ENCODE measurements around the gene GMPR2.
"Not testable (repeated sequence)": the region's sequence is repeated elsewhere in the genome, so short reads cannot be mapped to it uniquely, and the experiment has no call there.

GMPR2 gene

DNA sequence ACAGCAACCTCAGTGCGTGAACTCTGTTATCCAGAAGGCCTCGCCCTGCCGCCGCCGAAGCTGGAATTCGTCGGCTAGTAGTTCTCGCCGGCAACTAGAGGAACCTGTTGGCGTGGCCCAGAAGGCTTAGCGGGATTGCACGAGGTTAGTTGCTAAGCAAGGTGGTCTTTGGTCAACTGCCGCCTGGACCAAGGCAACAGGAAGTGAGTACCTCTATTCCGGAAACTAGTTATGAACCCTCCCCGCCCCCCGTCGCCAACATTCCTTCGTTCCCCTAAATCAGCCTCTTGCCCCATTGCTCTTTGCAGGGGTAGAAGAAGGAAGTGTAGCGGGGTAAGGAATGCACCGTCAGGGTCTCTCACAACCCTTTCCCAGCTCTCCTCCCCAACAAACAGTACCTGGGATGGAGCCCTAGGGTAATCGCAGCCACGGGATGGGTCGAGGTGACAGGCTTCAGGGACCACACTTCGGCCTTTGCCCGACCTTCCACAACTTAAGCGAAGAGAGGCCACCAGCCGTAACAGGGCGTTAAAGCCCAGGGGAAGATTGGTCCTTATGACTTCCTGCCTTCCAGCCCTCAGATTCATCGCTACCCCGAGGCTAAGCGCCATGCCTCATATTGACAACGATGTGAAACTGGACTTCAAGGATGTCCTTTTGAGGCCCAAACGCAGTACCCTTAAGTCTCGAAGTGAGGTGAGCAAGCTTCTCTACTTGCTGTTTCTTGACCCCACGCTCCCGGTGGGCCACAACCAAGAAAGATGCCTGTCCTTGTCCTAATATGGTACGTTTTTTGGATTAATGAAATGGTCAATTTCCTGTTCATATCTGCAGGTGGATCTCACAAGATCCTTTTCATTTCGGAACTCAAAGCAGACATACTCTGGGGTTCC, at the start of gene GMPR2:
Gene GMPR2 (plus strand): TSS at position 285 of the 893 bp plus-strand sequence. CDS start 325 bp downstream, at position 610.
- DNase-seq = peak in 2 of 3 experiments; percentile 78 to 93

DNA sequence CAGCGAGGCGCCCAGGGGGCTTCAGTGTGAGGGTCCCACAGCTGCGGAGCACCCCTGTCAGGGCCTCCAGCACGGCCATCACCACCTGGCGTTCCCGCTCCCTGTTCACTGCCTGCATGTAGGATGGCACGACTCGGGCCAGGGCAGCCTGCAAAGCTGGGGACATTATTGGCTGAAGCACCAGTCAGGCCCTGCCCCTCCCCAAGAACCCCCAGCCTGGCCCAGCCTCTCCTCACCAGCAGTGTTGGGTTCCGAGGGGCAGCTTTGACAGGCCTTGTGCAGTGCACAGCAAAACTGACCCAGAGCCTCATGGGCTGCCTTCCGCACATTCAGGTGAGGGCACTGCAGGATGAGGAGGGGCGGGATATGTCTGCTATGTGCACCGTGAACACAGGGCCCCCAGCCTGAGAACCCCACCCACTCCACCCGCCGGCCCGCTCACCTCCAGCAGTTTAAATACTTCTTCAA, 49.7 kb upstream of the GMPR2 start:
- DNase-seq = no peak

DNA sequence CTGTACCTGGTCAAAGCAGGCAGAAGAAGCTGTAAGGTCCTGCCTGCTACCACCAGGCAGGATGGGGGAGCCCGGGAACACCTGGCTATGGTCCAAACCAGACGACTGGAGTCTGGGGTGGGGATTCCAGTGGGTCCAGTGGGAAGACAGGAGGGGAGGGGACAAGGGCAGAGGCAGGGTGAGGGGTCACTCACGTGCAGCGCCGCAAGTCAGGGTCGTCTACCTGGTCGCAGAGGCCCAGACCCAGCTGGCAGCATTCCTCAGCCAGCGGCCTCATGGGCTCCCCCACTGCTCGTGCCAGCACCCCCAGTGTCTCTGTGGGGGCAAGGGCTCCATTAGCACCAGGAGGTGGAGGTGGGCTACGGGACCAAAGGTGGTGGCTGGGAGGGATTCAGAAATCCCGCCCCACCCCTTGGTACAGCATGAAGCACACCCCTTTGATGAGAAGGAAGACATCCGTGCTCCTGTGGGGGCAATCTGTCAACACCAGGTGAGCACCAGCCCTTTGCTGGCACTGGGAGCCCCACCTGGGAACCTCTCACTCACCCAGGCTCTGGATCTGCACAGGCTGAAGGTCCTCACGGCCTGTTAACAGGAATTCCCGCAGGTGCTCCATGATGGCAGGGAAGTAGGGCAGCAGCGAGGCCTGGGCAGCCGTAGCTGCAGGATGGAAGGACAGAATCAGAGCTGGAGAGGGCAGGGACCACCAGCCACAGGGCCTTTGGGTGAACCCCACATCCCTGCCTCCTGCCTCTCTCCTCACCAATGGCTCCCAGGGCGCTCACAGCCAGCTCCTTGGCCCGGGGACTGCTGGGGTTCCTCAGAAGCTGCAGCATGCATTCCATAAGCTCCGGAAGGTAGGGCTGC, 48.4 kb upstream of the GMPR2 start:
- DNase-seq = no peak

DNA sequence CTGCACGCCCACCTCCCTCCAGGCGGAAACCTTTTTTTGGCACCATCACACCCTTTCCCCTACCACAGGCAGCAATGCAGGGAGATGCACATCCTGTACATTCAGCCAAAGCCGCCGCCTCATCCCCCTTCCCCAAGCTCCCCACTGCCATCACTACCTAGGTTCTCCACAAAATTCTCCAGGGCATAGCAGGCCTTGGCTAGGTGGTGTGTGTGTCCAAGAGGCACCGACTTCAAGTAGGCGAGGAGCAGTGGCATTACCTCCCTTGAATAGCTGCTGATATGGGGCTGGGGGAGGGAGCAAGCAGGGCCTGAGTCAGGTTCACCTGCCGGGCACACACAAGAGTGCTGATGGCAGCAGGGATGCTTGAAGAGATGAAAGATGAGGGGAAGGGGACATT, 47.7 kb upstream of the GMPR2 start:
- no peak for DNase-seq

DNA sequence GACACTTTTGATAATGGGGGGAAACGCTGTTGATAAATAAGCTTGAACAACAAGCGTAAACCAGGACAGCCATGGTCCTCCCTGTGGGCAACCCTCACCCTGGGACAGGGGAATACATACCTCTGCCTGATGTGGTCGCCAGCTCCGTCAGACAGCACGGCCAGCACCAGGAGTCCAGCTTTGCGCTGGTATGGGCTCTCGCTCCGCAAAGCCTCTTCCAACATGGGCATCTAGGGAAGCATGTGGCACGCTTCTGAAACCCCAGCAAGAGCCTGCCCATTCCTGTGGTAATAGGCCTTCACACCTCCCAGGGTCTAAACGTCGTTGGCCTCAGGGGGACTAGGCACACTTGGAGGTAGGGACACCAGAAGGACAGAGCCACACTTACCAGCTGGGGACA, 47.0 kb upstream of the GMPR2 start:
- DNase-seq = no peak

DNA sequence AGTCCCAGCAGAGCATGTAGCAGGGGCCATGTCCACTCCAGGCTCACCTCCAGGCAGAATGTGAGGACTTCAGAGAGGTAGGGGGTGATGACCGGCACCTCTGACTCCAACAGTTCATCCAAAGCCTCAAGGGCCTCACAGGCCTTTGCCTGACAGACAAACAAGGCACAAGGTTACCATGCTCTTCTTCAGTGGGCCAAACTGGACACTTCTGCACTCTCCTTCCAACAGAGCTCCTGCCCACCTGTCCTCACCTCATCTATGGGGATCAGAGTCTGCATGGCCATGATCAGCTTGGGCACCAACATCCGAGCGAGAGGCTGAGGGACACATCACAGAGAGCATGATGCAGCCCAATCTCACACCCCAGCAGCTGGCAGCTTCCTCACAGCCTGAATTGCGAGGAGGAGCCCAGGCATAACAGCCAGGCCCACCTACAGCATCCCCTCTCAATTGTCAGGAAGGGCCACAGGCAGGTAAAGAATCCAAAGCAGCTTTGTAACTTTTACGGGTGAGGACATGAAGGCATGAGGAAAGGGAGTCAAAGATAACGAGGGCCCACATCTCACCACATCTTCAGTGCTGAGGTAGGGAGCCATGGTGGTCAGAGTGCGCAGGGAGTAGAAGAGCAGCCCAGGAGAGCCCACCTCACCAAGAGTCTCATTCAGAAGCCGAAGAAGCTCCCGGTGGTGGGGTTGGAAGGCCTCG, 45.7 kb upstream of the GMPR2 start:
- no peak for DNase-seq

DNA sequence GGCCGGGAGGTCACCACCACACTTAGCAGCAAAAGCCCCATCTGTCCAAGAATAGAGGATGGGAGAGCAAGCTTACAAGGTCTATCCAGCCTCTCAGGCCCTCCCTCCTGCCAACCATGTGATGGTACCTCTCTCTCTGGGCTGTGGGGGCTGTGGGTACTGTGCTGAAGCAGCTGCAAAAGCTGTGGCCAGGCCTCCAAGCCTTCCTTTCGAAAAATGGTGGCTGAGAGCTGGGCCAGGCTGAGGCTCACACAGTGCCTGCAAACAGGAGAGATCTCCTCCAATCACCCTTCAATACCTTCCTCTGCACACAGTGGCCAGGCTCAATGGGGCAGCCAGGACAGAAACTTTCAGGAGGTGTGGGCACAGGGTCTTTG, 45.2 kb upstream of the GMPR2 start:
- no peak for DNase-seq

DNA sequence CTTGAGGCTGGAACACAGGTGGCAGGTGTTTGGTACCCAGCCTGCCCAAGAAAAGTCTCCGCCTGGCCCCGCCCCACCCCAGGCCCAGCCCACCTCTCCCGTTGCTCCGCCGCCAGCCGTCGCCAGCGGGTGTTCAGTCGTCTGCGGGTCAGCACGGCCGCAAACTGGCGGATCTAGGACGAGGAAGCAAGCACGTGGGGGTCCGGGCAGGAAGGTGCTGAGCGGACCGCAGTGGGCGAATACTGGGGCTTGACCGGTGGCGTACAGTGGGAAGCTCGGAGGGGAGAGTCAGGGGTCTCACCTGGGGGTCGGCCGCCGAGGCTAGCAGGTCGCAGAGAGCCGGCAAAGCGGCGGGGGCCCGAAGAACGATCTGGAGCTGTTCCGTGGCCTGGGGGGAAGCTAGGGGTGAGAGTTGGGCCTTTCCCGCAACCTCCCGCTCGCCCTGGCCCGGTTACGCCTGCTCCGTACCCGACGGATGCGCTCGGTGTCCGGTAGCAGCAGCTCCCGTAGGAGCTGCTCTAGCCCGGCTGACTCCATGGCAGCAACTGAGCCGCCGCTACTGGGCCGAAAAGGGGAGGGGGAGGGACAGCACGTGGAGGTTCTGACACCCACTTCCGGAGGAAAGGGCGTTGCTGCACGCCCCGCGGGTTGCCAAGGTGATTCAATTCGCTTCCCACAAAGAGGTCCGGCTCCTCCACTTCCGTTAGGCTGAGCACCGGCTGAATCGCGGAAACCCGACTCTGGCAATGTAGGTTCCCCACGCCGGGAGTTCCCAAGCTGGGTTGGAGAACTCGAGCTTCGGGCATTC, 44.3 kb upstream of the GMPR2 start, which contains the start of gene IPO4:
Gene IPO4 (minus strand): TSS at position 566 of the 808 bp plus-strand sequence. CDS start 29 bp downstream, at position 537.
- DNase-seq = peak; percentile 96 to 99 (median 98)

DNA sequence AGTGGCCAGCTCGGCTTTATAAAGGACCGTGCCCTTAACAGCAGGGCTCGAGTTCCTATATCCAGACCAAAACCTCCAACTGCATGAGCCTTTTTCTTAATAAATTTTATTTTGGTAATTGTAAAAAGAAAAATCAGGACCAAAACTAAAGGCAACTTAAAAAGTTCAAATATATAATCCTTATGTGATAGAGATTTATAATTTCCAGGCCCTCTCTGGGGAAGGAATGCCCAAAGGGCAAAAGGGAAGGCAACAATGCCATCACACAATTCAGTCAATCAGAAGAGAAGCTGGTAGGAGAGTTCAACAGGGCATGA, 43.7 kb upstream of the GMPR2 start:
- no peak for DNase-seq

DNA sequence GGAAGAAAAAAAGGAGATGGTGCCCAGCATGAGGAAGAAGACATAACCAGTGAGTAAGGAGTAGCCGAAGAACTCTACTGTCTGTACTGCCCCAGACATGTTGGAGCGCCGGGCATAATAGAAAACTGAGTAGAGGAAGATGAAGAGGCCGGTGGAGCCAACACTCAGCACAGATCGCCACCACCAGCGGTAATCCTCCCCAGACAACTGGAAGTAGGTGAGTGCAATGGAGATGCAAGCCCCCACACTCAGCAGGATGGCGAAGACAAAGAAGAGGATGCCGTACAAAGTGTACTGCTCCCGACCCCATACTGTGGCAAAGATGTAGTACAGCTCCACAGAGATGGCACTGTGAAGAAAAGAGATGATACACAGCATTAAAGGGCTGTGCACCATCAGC, 43.3 kb upstream of the GMPR2 start:
- DNase-seq = no peak

DNA sequence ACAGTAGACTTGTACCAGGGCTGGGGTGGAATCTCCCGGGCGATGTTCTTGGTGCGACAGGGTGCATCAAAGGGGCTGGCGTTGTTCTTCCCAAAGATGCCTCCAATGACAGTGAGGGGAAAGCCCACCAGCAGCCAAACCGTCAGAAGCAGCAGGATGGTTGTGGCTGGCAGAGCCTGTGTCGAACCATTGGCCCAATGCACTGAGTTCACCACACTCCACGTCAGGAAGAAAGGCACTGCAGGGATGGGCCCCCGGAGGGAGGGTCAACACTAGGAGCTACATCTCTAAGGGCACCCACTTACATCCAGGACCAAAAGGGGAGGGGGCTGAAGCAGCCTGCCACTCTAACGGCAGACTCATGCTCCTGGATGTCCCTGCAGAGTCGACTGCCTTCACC, 42.3 kb upstream of the GMPR2 start:
- DNase-seq = no peak

DNA sequence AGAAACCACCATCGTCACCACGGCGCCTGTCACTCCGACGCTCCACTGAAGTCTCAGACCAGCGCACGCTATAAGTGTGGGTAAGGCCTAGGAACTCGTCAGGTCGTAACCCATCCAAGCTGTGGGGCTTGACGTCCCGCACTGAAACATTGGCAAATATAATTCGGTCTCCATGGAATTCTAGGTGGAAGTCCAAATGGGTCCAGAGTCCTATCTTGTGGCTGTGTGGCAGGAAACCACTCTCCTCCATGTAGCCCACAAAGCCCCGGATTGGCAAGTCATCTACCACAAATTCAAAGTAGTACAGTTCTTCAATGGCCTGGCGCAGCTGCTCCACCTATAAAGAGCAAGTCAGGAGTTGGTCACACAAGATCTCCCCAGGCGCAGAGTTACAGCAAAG, 39.8 kb upstream of the GMPR2 start:
- no peak for DNase-seq

DNA sequence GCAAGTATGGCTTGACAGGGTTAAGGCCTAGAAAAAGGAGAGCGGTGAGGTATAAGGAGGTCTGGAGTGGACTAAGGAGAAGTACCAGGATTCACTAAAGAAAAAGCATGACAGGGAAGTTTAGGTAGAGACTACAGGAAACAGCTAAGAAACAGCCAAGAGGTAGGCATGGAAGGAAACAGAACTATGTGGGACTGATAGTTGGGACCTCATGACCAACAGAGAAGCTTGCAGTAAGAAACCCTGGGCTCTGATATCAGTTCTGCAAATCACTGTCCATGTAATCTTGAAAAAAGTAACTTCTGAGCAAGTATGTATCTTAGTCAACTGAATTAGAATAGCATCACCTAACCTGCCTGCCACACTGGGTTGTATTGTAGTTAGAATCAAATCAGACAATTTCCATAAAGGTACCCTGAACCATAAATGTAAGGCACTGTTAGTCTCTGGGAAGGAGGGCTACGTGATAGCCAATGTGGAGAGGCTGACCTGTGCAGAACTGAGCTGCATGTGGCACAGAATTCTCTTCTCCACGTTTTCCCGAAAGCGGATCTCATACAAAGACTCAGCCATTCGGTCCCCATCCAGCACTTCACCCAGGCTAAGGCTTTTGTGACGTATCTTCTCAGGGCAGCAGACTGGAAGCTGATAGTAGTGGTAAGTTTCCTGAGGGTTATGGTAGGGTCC, 38.4 kb upstream of the GMPR2 start:
- no peak for DNase-seq

DNA sequence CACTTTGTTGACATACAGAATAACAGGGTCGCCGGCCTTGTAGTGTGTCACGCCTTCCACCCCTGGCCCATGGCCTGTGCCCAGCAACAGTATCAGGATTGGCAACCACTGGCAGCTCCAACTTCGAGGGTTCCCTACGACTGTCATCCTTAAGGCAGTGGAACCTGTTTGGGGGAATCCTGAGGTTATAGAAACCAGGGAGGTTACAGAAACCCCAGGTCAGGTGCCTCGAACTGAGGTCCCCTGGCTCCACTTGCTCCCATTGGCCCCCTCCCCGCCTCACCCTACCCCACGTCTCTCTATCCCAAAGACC, 37.9 kb upstream of the GMPR2 start:
- no peak for DNase-seq

DNA sequence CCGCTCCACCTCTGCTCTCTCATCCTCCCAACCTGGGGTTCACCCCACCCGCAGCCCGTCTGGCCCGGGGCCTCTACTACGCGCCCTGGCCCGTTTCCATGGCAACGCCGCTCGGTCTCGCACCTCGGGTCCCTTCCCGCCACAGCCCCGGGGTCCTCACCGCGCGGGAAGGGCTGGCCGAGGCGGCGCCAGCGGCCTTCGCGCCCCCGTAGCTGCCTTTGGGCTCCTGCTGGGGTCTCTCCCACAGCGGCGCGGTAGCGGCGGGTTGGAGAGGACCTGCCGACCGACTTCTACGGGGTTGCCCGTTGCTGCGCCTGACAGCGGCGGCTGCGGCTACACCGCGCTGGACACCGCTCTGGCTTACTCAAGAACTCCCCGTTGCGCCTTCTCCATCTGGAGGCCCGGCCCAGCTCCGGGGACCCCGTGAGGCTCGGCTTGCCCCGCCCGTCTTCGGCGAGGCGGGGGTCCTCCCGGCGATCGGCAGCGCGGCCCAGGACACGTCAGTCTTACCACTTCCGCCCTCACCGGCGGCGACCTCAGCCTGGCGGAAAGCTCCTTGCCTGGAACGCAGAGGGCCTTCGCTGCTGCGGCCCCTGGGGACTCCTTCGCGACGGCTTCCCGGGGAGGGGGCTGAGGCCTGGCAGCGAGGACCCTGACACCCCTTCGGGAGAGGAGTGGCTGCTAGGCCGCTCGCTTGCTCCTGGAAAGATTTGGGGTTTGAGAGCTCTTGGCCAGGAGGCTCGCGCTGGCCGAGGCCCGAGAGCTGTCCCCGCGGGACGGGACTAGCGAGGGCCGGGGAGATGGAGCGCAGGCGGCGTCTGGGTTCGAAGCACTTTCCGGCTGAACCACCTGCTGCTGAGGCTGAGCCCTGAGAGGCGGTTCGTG, 37.3 kb upstream of the GMPR2 start, which contains the start of gene TM9SF1:
Gene TM9SF1 (minus strand): TSS at position 256 of the 885 bp plus-strand sequence. CDS start 422 bp downstream, outside the sequence.
- peak; percentile 85 to 93 (median 92) for DNase-seq

DNA sequence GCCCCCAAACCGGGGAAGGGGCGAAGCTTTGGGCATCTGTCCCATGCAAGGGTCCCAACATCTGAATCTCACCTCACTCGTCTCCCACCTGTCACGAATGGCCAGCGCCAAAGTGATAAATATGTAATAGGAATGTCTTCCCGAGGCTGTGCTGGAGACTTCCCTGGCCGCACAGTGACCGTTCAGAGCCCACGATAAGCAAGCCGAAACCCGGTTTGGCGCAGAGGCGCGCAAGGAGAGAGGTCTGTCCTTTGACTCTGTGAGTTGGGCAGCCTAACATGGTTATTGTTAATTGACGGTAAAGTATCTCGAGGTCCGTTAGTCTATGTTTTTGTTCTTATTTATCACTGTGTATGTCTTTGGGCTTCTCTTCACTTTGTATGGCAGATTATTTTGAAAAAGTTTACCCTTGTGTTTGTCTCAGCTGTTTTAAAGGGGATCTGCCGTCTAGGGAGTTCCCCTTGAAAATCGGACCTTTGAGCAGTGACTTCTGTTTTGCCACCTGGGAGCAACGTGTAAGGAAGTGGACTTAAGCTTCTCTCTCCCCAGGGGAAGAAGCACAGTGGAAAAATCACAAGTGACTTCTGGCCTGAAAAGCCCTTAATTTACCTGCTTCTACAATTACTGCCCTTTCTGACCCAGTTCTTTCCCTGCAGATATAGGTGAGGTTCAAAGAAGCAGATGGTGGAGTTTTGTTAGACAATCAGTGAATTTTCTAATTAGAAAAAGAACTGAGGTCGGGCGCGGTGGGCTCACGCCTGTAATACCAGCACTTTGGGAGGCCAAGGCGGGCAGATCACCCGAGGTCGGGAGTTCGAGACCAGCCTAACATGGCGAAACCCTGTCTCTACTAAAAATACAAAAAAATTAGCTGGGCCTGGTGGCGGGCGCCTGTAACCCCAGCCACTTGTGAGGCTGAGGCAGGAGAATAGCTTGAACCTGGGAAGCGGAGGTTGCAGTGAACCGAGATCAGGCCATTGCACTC, 36.4 kb upstream of the GMPR2 start:
- DNase-seq = peak in 2 of 3 experiments; percentile 40 to 73

DNA sequence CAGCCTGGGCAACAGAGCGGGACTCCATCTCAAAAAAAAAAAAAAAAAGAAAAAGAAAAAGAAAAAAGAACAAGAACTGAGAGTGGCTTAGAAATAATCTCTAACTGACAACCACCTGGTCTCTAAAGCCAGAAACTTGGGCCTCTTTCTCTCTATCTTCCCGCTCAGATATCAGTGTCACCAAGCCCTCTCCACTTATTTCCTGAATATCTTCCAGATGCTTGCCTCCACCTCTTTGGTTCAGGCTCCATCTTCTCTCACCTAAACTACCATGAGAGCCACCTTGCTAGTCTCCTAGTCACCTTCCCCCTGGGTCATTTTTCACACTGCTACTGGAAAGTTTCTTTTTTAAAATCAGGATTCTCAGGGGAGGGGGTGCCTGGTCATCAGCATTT, 35.7 kb upstream of the GMPR2 start:
- no peak for DNase-seq

DNA sequence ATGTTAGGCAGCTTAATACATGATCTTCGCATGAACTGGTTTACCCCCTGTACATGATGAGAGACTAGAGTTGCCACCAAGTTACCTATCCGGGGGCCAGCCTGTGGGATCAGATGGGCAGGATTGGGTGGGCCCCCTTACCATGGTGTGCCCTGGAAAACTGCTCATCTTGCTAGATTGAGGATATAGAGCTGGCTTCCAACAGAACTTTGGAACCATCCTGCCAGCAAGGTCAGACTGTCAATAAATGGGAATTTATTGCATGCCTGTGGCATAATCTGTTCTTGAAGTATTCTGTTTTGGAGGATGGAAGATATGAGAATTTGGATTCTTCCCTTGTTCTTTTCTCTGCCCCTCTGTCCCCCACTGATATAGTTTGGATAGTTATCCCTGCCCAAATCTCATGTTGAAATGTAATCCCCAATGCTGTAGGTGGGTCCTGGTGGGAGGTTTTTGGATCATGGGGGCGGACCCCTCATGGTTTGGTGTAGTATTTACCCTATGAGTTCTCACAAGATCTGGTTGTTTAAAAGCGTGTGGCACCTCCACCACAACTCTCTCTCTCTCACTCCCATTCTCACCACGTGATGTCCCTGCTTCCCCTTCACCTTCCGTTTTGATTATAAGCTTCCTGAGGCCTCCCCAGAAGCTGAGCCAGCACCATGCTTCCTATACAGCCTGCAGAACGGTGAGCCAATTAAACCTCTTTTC, 33.8 kb upstream of the GMPR2 start:
- no peak for DNase-seq

DNA sequence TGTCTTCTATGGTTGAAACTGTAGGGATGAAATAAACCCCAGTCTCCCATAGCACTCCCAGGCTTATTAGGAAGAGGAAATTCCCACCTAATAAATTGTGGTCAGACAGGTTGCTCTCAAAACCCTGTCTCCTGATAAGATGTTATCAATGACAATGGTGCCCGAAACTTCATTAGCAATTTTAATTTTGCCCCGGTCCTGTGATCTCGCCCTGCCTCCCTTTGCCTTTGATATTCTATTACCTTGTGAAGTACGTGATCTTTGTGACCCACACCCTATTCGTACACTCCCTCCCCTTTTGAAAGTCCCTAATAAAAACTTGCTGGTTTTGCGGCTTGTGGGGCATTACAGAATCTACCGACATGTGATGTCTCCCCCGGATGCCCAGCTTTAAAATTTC, 30.2 kb upstream of the GMPR2 start:
- DNase-seq = not testable (repeated sequence)
